Measurements from ENCODE around the gene KRTAP10-2. TPM values are rescaled to one million over a fixed set of nuclear protein-coding genes. Genes with fewer than 3 reads are reported as not detected.

KRTAP10-2 gene
- total and polyA plus RNA-seq, 9 of the 15 experiments (the other 6 are each of a cell fraction or from before 2014, with no cell fraction given) = not detected

GRCh38 chr21:44511219-44511937 is 39.9 kb downstream of the KRTAP10-2 start:
- Histone ChIP-seq H3K27ac (ENCODE audit: extremely low read depth, low read depth, low read length) (no peak overlapping the region), H3K4me1 (replicated peaks in 1 of 2; ENCODE audit: control insufficient read depth in 2 of 2, insufficient read depth in 2 of 2, low read length in 2 of 2) (peaks cover 0 to 22% of the 10 kb centered on the region in 2 experiments; a peak in 2 of 5 replicates), H2AFZ (ENCODE audit: low read depth, low read length) (no peak overlapping the region), H3K36me3 (ENCODE audit: control insufficient read depth, insufficient read depth, low read length) (no peaks in the 10 kb centered on the region), H4K20me1 (replicated peaks; ENCODE audit: control insufficient read depth, insufficient read depth, low read length) (peaks cover 15% of the 10 kb centered on the region), H3K4me3 (no peak overlapping the region), H3K9ac (ENCODE audit: insufficient read depth in 1 of 2, low read depth in 2 of 2, low read length in 2 of 2) (no peak overlapping the region), H3K27me3 (ENCODE audit: control insufficient read depth in 2 of 2, insufficient read depth in 2 of 2, low read length in 2 of 2) (peaks cover 25 to 54% of the 10 kb centered on the region in 2 experiments), H3K9me3 (replicated peaks; ENCODE audit: control insufficient read depth, insufficient read depth, low read depth, low read length) (no peaks in the 10 kb centered on the region), H3K9me1 (ENCODE audit: control insufficient read depth, insufficient read depth, low read length) (no peaks in the 10 kb centered on the region), H3K79me2 (ENCODE audit: control insufficient read depth, insufficient read depth, low read length) (no peaks in the 10 kb centered on the region), H3K4me2 (ENCODE audit: insufficient read depth, low read length) (peak overlapping the region; percentile 70; the same call in 1 of the 2 replicates)
- FAIRE-seq = no peak
- in situ Hi-C loops (cut with MboI) (no loop called here), intact Hi-C loops (cut with micrococcal nuclease) (loop anchor here (2.0 to 10.0 kb wide), 2 partner anchors 281 to 413 kb away; partner anchors contain the start of gene ITGB2)
- no TSS peak for BruUV-seq (replicated peaks)
- no peak for DNase-seq (ENCODE audit: extremely low read depth in 1 of 4, low spot score in 3 of 4)
- peak in 1 of 2 experiments; percentile 80; a peak in 1 of 4 replicates for TF ChIP-seq KDM1A (IDR thresholded peaks at IDR 0.05)
- no peak for TF ChIP-seq COPS2 (conservative IDR thresholded peaks at IDR 0.05)
- TF ChIP-seq, protein P1, sequence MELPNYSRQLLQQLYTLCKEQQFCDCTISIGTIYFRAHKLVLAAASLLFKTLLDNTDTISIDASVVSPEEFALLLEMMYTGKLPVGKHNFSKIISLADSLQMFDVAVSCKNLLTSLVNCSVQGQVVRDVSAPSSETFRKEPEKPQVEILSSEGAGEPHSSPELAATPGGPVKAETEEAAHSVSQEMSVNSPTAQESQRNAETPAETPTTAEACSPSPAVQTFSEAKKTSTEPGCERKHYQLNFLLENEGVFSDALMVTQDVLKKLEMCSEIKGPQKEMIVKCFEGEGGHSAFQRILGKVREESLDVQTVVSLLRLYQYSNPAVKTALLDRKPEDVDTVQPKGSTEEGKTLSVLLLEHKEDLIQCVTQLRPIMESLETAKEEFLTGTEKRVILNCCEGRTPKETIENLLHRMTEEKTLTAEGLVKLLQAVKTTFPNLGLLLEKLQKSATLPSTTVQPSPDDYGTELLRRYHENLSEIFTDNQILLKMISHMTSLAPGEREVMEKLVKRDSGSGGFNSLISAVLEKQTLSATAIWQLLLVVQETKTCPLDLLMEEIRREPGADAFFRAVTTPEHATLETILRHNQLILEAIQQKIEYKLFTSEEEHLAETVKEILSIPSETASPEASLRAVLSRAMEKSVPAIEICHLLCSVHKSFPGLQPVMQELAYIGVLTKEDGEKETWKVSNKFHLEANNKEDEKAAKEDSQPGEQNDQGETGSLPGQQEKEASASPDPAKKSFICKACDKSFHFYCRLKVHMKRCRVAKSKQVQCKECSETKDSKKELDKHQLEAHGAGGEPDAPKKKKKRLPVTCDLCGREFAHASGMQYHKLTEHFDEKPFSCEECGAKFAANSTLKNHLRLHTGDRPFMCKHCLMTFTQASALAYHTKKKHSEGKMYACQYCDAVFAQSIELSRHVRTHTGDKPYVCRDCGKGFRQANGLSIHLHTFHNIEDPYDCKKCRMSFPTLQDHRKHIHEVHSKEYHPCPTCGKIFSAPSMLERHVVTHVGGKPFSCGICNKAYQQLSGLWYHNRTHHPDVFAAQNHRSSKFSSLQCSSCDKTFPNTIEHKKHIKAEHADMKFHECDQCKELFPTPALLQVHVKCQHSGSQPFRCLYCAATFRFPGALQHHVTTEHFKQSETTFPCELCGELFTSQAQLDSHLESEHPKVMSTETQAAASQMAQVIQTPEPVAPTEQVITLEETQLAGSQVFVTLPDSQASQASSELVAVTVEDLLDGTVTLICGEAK (IDR thresholded peaks at IDR 0.05) = no peak
- TF ChIP-seq, protein P1 (CRISPR knock-in tag; IDR thresholded peaks at IDR 0.05) = no peak
- TF ChIP-seq CEBPG (CRISPR knock-in tag; IDR thresholded peaks at IDR 0.05) = no peak
- no peak for TF ChIP-seq CEBPG (tag; conservative IDR thresholded peaks at IDR 0.05 in 1 of 2, IDR thresholded peaks at IDR 0.05 in 1 of 2)
- TF ChIP-seq SREBF1 (IDR thresholded peaks at IDR 0.05; ENCODE audit: borderline replicate concordance, low read depth, low read length) = no peak
- no peak for TF ChIP-seq STAT5A (IDR thresholded peaks at IDR 0.05; ENCODE audit: borderline replicate concordance, low read length)
- ATAC-seq = no peak
- ChIA-PET POLR2A (interaction anchor here (1.1 to 1.3 kb wide), 2 partner anchors 10 to 238 kb away, joined by 3 read pairs; no protein-coding TSS in a partner anchor), CTCF (ENCODE audit: low intra/inter-chr PET ratio) (interaction anchor here (1.2 to 2.2 kb wide), 3 partner anchors 207 to 421 kb away, joined by 3 to 16 read pairs (median 3); no protein-coding TSS in a partner anchor)
- 1% methylated on average over 11 of the region's 11 CpGs for WGBS (ENCODE audit: insufficient coverage, low coverage, missing lambda C conversion rate)

Measured in K562 (cell line).